ENCODE data around the gene ELOVL7. TPM values are rescaled to one million over a fixed set of nuclear protein-coding genes. Genes with fewer than 3 reads are reported as not detected.

Gene ELOVL7
- total and polyA plus RNA-seq, 9 donors = 0.13 to 5.9 (median 0.60) TPM

GRCh38 chr5:60814498-60814897 lies 29.6 kb downstream of the ELOVL7 start:
- intact Hi-C loops (cut with DNase I) = no loop called here
- Histone ChIP-seq H3K4me1 (ENCODE audit: insufficient read depth) (no peaks in the 10 kb centered on the region), H3K4me3 (no peak overlapping the region), H3K36me3 (no peaks in the 10 kb centered on the region), H3K27ac (no peak overlapping the region), H3K9me3 (no peaks in the 10 kb centered on the region), H3K27me3 (no peaks in the 10 kb centered on the region)
- 81 to 90% (median 84%) methylated on average over 2 of the region's 2 CpGs for WGBS, 3 donors
- DNase-seq = no peak
- TF ChIP-seq POLR2A (IDR thresholded peaks at IDR 0.05) = no peak
- no peak for TF ChIP-seq CTCF (IDR thresholded peaks at IDR 0.05)
- no peak for TF ChIP-seq EP300 (IDR thresholded peaks at IDR 0.05)

- H3K4me1 ChIP-seq (ENCODE audit: insufficient read depth) = no peaks in the 10 kb centered on the region
- intact Hi-C loops (cut with DNase I) = no loop called here
These were observed 31.6 kb downstream of the ELOVL7 start for GRCh38 chr5:60812426-60812825.

GRCh38 chr5:60811105-60811504 lies 33.0 kb downstream of the ELOVL7 start:
- H3K4me3 ChIP-seq = no peak overlapping the region
- intact Hi-C loops (cut with DNase I) = no loop called here

More at GRCh38 chr5:60812426-60812825, 31.6 kb downstream of the ELOVL7 start:
- Histone ChIP-seq H3K27ac (no peak overlapping the region), H3K9me3 (no peaks in the 10 kb centered on the region), H3K27me3 (no peaks in the 10 kb centered on the region), H3K36me3 (no peaks in the 10 kb centered on the region), H3K4me3 (no peak overlapping the region)
- TF ChIP-seq EP300 (IDR thresholded peaks at IDR 0.05) (no peak), POLR2A (IDR thresholded peaks at IDR 0.05) (no peak), CTCF (IDR thresholded peaks at IDR 0.05) (no peak)
- DNase-seq = no peak

GRCh38 chr5:60810438-60811085 lies 33.5 kb downstream of the ELOVL7 start:
- Histone ChIP-seq H3K9me3 (no peaks in the 10 kb centered on the region), H3K27ac (no peak overlapping the region), H3K36me3 (no peaks in the 10 kb centered on the region), H3K4me3 (no peak overlapping the region), H3K27me3 (no peaks in the 10 kb centered on the region), H3K4me1 (ENCODE audit: insufficient read depth) (no peaks in the 10 kb centered on the region)
- WGBS, 3 donors = 77 to 87% (median 78%) methylated on average over 2 of the region's 2 CpGs
- no peak for DNase-seq
- intact Hi-C loops (cut with DNase I) = no loop called here
- no peak for TF ChIP-seq POLR2A (IDR thresholded peaks at IDR 0.05)
- TF ChIP-seq CTCF (IDR thresholded peaks at IDR 0.05) = no peak
- TF ChIP-seq EP300 (IDR thresholded peaks at IDR 0.05) = no peak

More at GRCh38 chr5:60811105-60811504, 33.0 kb downstream of the ELOVL7 start:
- Histone ChIP-seq H3K27me3 (no peaks in the 10 kb centered on the region), H3K4me1 (ENCODE audit: insufficient read depth) (no peaks in the 10 kb centered on the region), H3K27ac (no peak overlapping the region), H3K36me3 (no peaks in the 10 kb centered on the region), H3K9me3 (no peaks in the 10 kb centered on the region)
- no peak for DNase-seq
- no peak for TF ChIP-seq POLR2A (IDR thresholded peaks at IDR 0.05)
- no peak for TF ChIP-seq CTCF (IDR thresholded peaks at IDR 0.05)
- TF ChIP-seq EP300 (IDR thresholded peaks at IDR 0.05) = no peak

Data from ovary (tissue), 9 donors.